ENCODE data around the gene KLHL15.

GRCh38 chrX:24063488-24063887, 36.5 kb upstream of the KLHL15 start:
- no peak for TF ChIP-seq EZH2 (IDR thresholded peaks at IDR 0.05; ENCODE audit: borderline replicate concordance, low read depth, low read length, severe bottlenecking)
- no peak for TF ChIP-seq CTCF (IDR thresholded peaks at IDR 0.05; ENCODE audit: borderline replicate concordance, extremely low read depth, low read length, poor library complexity, severe bottlenecking)

Data from DND-41 (cell line).